Activated naive CD8-positive, alpha-beta T cell treated with anti-CD3 and anti-CD28 coated beads, Interleukin-2, amount 10 ng/mL, durations not matched to agents 7 days and 5 days (primary cell): ENCODE results near the gene ING2. TPM values are rescaled to one million over a fixed set of nuclear protein-coding genes. Genes with fewer than 3 reads are reported as not detected.
A peak's percentile ranks its signal among the peaks of the same experiment; 100 is the strongest.

Source experiments
- ATAC-seq: fragments of 150-1000 bp; cut with Tn5 transposase; one replicate; pipeline ENCODE4 v1.10.0; 2021; ENCODE audit warnings: low read depth, moderate library complexity
- POLR2A ChIA-PET: fragments of 350-600 bp; sonication (Branson Sonifier 250); formaldehyde crosslinking; loops from one replicate; lab custom pipeline; 2021; ENCODE audit warnings: antibody characterized with exemption; lab: Charles Lee
- DNase-seq: peaks from one replicate; pipeline ENCODE4 v3.0.0; 2021
- H3K27ac Mint-ChIP-seq: one replicate; pipeline ENCODE4 v1.8.0; 2022; ENCODE audit warnings: mild to moderate bottlenecking, mixed read lengths
- H3K27me3 Mint-ChIP-seq: one replicate; pipeline ENCODE4 v1.8.0; 2022; ENCODE audit warnings: mild to moderate bottlenecking, moderate library complexity, mixed read lengths
- H3K36me3 Mint-ChIP-seq: one replicate; pipeline ENCODE4 v1.8.0; 2021; ENCODE audit warnings: mild to moderate bottlenecking, mixed read lengths
- H3K4me1 Mint-ChIP-seq: one replicate; pipeline ENCODE4 v1.8.0; 2021; ENCODE audit warnings: mixed read lengths
- H3K4me3 Mint-ChIP-seq: one replicate; pipeline ENCODE4 v1.8.0; 2022; ENCODE audit warnings: mild to moderate bottlenecking, moderate library complexity, mixed read lengths
- H3K9me3 Mint-ChIP-seq: one replicate; pipeline ENCODE4 v1.8.0; 2021; ENCODE audit warnings: mixed read lengths
- total RNA-seq, 2 experiments: library from RNA; stranded (reverse); gene quantifications; one replicate each; pipeline ENCODE4 v1.2.3, GENCODE V29; 2021

The ING2 gene
- total RNA-seq, 2 experiments from 2014 or later = 14.5 to 15.4 TPM

DNA sequence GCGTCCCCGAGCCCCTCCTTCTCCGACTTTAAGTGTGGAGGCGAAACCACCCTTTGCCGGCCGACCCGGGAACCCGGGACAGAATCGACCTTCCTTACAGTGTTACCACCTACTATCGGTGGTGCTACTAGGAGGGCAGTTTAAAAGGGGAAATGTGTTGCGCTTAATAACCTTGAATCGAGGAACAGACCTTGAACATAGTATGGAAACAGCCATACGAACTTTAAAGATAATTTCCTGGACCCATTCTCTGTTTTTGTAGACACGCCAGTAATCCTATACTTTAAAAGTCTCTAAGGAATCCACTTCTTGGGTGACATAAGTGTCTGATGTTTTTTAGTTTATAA lies 1.5 kb downstream of the ING2 start:
- POLR2A ChIA-PET = interaction anchor here (3.4 to 3.5 kb wide), 2 partner anchors 62 to 153 kb away, joined by 14 to 36 read pairs; partner anchors contain the start of genes CDKN2AIP, RWDD4 and TRAPPC11
- Mint-ChIP-seq H3K4me3 (peak overlapping the region; percentile 93), H3K4me1 (peaks cover 37% of the 10 kb centered on the region), H3K9me3 (no peaks in the 10 kb centered on the region), H3K27me3 (no peaks in the 10 kb centered on the region), H3K36me3 (peaks cover 11% of the 10 kb centered on the region), H3K27ac (peak overlapping the region; percentile 95)
- ATAC-seq (no peak), DNase-seq (no peak)

- POLR2A ChIA-PET = no interaction called here
Measured at GRCh38 chr4:183507925-183508696, 3.3 kb downstream of the ING2 start.

GRCh38 chr4:183508697-183509335 lies 4.0 kb downstream of the ING2 start:
- Mint-ChIP-seq H3K36me3 (peaks cover 26% of the 10 kb centered on the region), H3K27ac (no peak overlapping the region), H3K9me3 (no peaks in the 10 kb centered on the region), H3K4me3 (no peak overlapping the region), H3K27me3 (no peaks in the 10 kb centered on the region), H3K4me1 (peaks cover 32% of the 10 kb centered on the region)
- DNase-seq (no peak), ATAC-seq (no peak)
- POLR2A ChIA-PET = interaction anchor here (0.7 kb wide), 1 partner anchor 919 kb away, joined by 3 read pairs; no protein-coding TSS in a partner anchor

More at GRCh38 chr4:183507925-183508696, 3.3 kb downstream of the ING2 start:
- Mint-ChIP-seq H3K36me3 (peaks cover 23% of the 10 kb centered on the region), H3K9me3 (no peaks in the 10 kb centered on the region), H3K27me3 (no peaks in the 10 kb centered on the region), H3K4me1 (peaks cover 28% of the 10 kb centered on the region), H3K4me3 (no peak overlapping the region), H3K27ac (no peak overlapping the region)
- DNase-seq = no peak
- no peak for ATAC-seq

GRCh38 chr4:183515411-183515810 lies 10.6 kb downstream of the ING2 start:
- DNase-seq = no peak
- Mint-ChIP-seq H3K27me3 (no peaks in the 10 kb centered on the region), H3K4me1 (peaks cover 13% of the 10 kb centered on the region), H3K9me3 (no peaks in the 10 kb centered on the region), H3K27ac (no peak overlapping the region), H3K36me3 (peaks cover 24% of the 10 kb centered on the region), H3K4me3 (no peak overlapping the region)
- POLR2A ChIA-PET = no interaction called here
- no peak for ATAC-seq

GRCh38 chr4:183517194-183517593 lies 12.3 kb downstream of the ING2 start:
- POLR2A ChIA-PET = no interaction called here
- H3K36me3 Mint-ChIP-seq = peaks cover 12% of the 10 kb centered on the region
- no peak for ATAC-seq
- H3K4me1 Mint-ChIP-seq = peaks cover 6% of the 10 kb centered on the region
- no peak for DNase-seq
- H3K27ac Mint-ChIP-seq = no peak overlapping the region
- H3K9me3 Mint-ChIP-seq = no peaks in the 10 kb centered on the region
- H3K27me3 Mint-ChIP-seq = no peaks in the 10 kb centered on the region
- no peak overlapping the region for H3K4me3 Mint-ChIP-seq

- peaks cover 6% of the 10 kb centered on the region for H3K36me3 Mint-ChIP-seq
- H3K9me3 Mint-ChIP-seq = no peaks in the 10 kb centered on the region
- ATAC-seq (no peak), DNase-seq (no peak)
- peaks cover 1% of the 10 kb centered on the region for H3K27me3 Mint-ChIP-seq
- H3K4me3 Mint-ChIP-seq = no peak overlapping the region
- POLR2A ChIA-PET = no interaction called here
- H3K4me1 Mint-ChIP-seq = peaks cover 6% of the 10 kb centered on the region
- no peak overlapping the region for H3K27ac Mint-ChIP-seq
Measured at GRCh38 chr4:183517781-183518180, 12.9 kb downstream of the ING2 start.

DNA sequence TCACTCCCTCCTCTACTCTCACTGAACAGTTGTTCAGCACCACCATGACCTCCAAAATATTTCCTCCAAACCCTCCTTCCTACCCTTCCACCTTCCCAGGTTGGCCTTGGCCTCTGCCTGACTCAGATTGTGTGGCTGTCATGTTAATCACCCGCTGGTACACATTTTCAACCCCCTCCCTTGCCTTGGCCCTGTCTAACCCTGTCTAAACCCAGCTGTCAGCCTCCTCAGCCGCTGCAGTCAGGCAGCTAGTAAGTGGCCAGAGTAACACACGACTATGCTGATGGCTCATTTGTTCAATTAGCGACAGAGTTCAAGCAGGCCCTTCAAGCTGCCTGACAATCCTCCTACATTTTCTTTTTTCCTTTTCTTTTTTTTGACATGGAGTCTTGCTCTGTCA lies 18.0 kb downstream of the ING2 start:
- H3K27ac Mint-ChIP-seq = no peak overlapping the region
- peaks cover 16% of the 10 kb centered on the region for H3K27me3 Mint-ChIP-seq
- H3K4me3 Mint-ChIP-seq = no peak overlapping the region
- no peak for ATAC-seq
- H3K36me3 Mint-ChIP-seq = no peaks in the 10 kb centered on the region
- H3K9me3 Mint-ChIP-seq = peaks cover 2% of the 10 kb centered on the region
- H3K4me1 Mint-ChIP-seq = no peaks in the 10 kb centered on the region
- no peak for DNase-seq
- POLR2A ChIA-PET = interaction anchor here (0.6 kb wide), 1 partner anchor 16 kb away, joined by 4 read pairs; no protein-coding TSS in a partner anchor

DNA sequence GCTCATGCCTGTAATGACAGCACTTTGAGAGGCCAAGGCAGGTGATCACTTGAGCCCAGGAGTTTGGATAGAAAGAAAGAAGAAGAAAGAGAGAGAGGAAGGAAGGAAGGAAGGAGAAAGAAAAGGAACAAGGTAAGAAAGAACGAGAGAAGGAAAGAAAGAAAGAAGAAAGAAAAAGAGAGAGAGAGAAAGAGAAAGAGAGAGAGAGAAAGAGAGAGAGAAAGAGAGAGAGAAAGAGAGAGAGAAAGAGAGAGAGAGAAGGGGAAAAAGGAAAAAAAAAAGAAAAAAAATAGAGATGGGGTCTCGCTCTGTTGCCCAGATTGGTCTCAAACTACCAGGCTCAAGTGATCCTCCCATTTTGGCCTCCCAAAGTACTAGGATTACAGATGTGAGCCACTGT lies 22.5 kb downstream of the ING2 start:
- peaks cover 33% of the 10 kb centered on the region for H3K27me3 Mint-ChIP-seq
- H3K9me3 Mint-ChIP-seq = peaks cover 4% of the 10 kb centered on the region
- no peaks in the 10 kb centered on the region for H3K4me1 Mint-ChIP-seq
- no peak overlapping the region for H3K4me3 Mint-ChIP-seq
- no peak for DNase-seq
- no peak for ATAC-seq
- H3K36me3 Mint-ChIP-seq = peaks cover 2% of the 10 kb centered on the region
- H3K27ac Mint-ChIP-seq = no peak overlapping the region
- POLR2A ChIA-PET = no interaction called here

DNA sequence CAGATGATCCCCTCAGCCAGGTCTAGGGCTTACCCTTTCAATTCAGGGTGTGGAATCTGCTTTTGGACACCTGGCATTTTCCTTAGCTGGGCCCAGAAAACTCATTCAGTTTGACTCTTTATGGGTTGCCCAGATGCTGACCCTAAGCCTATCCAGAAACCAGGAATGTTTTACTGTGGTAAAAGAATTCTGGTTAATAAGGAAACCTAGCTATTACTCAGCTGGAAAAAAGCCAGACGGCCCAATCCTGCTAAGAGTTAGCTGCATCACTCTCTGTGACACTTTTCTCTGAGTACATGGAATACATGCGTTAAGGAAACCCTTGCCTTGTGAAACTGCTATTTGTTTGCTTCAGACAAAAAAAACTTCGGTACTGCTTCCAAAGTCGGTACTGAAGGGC lies 28.0 kb downstream of the ING2 start:
- no peak overlapping the region for H3K27ac Mint-ChIP-seq
- H3K4me1 Mint-ChIP-seq = no peaks in the 10 kb centered on the region
- POLR2A ChIA-PET = interaction anchor here (0.6 kb wide), 1 partner anchor 615 kb away, joined by 5 read pairs; no protein-coding TSS in a partner anchor
- H3K9me3 Mint-ChIP-seq = peaks cover 1% of the 10 kb centered on the region
- H3K36me3 Mint-ChIP-seq = peaks cover 2% of the 10 kb centered on the region
- no peak overlapping the region for H3K4me3 Mint-ChIP-seq
- H3K27me3 Mint-ChIP-seq = peaks cover 17% of the 10 kb centered on the region
- ATAC-seq (no peak), DNase-seq (no peak)

DNA sequence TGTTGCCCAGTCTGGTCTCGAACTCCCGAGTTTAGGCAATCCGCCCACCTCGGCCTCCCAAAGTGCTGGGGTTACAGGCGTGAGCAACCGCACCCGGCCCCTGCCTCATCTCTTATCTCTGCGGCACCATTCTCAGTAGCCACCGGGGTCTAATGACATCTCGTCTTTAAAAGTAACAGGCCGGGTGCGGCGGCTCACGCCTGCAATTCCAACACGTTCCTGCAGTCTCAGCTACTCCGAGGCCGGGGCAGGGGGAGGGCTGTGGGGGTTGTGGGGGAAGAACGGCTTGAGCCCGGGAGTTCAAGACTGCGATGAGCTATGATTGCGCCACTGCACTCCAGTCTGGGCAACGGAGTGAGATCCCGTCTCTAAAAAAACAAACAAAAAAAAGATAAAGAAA lies 28.8 kb downstream of the ING2 start:
- Mint-ChIP-seq H3K4me3 (no peak overlapping the region), H3K36me3 (peaks cover 2% of the 10 kb centered on the region), H3K4me1 (no peaks in the 10 kb centered on the region), H3K9me3 (peaks cover 1% of the 10 kb centered on the region), H3K27ac (no peak overlapping the region), H3K27me3 (peaks cover 16% of the 10 kb centered on the region)
- POLR2A ChIA-PET = no interaction called here
- DNase-seq (no peak), ATAC-seq (no peak)

GRCh38 chr4:183540410-183541009 lies 35.7 kb downstream of the ING2 start:
- Mint-ChIP-seq H3K27me3 (peaks cover 9% of the 10 kb centered on the region), H3K4me3 (no peak overlapping the region), H3K36me3 (no peaks in the 10 kb centered on the region), H3K4me1 (no peaks in the 10 kb centered on the region), H3K27ac (no peak overlapping the region), H3K9me3 (no peaks in the 10 kb centered on the region)
- DNase-seq = no peak
- POLR2A ChIA-PET = no interaction called here
- no peak for ATAC-seq

DNA sequence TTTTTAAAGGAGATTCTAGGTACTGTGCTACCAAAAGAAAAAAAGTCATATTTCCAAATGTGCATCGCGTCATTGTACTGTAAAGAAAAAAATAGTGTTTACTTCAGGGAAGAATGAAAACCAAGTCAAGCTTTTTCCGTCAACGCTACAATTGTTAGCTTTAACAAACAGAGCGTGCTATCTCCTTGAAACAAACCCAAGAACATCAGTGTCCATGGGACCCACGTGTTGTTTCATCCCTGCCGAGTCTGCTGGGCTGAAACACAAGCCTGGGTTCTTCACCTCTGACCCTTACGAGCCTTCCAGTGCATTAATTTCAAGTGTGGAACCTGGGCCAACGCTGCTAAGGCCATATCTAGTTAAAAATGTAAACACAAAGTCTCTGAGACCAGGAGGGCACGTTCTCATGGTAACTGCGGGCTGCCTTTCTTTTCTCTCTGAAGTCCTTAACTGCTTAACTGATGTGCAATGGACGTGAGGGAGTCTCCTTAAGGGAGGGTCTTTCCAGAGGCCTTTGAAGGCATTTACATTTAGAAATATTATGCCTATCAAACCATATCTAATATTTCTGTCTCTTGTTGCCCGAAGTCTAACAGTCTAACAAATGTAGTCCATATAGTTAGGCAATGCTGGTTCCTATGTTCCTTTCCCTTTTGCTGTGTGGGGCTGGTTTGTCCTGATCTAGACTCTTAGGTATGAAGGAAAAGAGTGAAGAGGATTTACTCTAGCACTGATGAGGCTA lies 36.3 kb downstream of the ING2 start:
- no peaks in the 10 kb centered on the region for H3K36me3 Mint-ChIP-seq

GRCh38 chr4:183541752-183542040 lies 36.8 kb downstream of the ING2 start:
- Mint-ChIP-seq H3K27me3 (peaks cover 9% of the 10 kb centered on the region), H3K27ac (no peak overlapping the region), H3K4me3 (no peak overlapping the region), H3K9me3 (no peaks in the 10 kb centered on the region), H3K36me3 (no peaks in the 10 kb centered on the region), H3K4me1 (no peaks in the 10 kb centered on the region)
- ATAC-seq (no peak), DNase-seq (no peak)
- POLR2A ChIA-PET = no interaction called here

More for the DNA sequence above, 36.3 kb downstream of the ING2 start:
- no peak for ATAC-seq
- no peaks in the 10 kb centered on the region for H3K4me1 Mint-ChIP-seq
- no peaks in the 10 kb centered on the region for H3K9me3 Mint-ChIP-seq
- no peak overlapping the region for H3K4me3 Mint-ChIP-seq
- POLR2A ChIA-PET = no interaction called here
- H3K27ac Mint-ChIP-seq = no peak overlapping the region
- DNase-seq = no peak
- peaks cover 9% of the 10 kb centered on the region for H3K27me3 Mint-ChIP-seq
